ENCODE data around the gene EEF1AKMT4.

EEF1AKMT4 gene

GRCh38 chr3:184236636-184237035 is 12.8 kb upstream of the EEF1AKMT4 start:
- DNase-seq = no peak

DNA sequence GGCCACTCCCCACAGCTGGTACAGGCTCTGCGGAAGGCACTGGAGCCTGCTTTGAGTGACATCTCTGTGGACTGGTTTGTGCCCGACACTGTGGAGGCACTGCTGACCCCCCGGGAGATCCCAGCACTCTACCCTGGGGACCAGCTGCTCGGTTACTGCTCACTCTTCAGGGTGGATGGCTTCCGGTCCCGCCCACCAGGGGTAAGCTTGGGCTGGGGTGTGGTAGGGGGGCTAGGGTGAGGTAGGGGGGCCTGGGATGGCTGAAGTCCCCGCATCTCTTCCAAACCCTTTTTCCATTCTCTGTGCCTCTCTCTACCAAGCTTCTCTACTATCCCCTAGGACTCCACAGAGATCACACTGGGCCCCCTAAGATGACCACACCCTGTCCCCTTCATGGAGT is 12.3 kb upstream of the EEF1AKMT4 start:
- DNase-seq = no peak

DNA sequence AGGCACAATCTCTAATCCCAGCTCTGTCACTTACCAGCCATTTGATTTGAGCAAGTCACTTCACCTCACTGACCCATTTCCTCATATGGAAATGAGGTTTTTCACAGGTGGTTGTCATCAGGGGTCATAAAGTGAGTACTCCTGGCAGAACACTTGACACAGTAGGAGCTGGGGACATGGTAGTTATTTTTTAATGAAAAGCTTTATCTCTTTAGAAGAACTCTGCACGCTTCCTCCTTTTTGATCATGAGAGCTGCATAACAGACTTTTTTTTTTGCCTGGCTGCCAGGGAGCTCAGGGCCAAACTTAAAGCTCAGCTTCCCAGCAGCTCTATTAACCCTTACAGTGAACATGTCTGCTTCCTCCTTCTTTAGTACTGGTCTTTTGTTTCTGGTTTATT is 11.7 kb upstream of the EEF1AKMT4 start:
- DNase-seq = no peak

- no peak for DNase-seq
These were observed 11.1 kb upstream of the EEF1AKMT4 start for GRCh38 chr3:184238246-184238818.

DNA sequence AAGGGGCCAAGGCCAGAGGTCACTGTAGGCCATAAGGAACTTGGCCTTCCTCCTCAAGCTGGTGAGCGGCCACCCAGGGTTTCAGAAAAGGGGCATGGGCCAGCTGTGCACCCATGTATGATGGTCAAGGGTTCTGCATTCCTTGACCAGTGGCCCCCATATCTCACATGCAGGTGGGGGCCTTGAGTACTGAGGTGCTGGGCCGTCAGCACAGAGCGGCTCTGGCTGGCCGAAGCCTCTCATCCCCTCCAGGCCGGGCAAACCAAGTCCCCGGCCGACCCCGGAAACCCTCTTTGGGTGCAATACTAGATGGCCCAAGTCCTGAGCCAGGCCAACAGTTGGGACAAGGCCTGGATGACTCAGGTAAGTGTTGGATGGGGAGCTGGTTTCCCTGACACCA is 10.3 kb upstream of the EEF1AKMT4 start:
- DNase-seq = no peak

DNA sequence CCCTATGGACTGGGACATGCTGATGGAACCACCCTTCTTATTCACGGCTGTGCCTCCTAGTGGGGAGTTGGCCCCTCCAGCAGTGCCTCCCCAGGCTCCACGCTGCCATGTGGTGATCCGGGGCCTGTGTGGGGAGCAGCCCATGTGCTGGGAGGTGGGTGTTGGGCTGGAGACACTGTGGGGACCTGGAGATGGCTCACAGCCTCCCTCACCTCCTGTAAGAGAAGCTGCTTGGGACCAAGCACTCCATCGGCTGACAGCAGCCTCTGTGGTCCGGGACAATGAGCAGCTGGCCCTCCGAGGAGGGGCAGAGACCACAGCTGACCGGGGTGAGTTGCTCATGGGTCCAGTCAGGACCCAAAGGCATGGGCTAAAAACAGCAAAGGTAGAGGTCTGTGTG is 9.8 kb upstream of the EEF1AKMT4 start:
- DNase-seq = no peak

GRCh38 chr3:184240384-184241140 is 8.9 kb upstream of the EEF1AKMT4 start:
- DNase-seq = no peak

- DNase-seq = no peak
These were observed 8.4 kb upstream of the EEF1AKMT4 start for GRCh38 chr3:184241141-184241446.

- no peak for DNase-seq
These were observed 7.8 kb upstream of the EEF1AKMT4 start for GRCh38 chr3:184241447-184242296.

DNA sequence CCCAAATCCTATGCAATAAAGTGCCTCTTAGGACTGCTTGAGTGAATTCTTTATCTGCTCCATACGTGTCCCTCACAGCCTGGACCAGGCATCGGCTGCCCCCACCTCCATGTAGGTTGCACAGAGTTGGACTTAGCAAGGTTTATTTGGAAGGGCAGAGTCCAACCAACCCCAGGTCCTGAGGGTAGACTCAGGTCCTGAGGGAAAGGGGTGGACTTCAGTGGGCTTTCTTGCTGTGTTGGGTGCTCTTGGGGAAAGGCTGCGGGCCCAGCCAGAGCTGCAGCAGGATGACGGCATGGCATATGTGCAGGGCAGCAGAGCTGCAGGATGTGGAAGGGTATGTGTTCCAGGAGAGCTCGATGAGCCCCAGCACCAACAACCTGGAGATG is 7.2 kb upstream of the EEF1AKMT4 start:
- no peak for DNase-seq

DNA sequence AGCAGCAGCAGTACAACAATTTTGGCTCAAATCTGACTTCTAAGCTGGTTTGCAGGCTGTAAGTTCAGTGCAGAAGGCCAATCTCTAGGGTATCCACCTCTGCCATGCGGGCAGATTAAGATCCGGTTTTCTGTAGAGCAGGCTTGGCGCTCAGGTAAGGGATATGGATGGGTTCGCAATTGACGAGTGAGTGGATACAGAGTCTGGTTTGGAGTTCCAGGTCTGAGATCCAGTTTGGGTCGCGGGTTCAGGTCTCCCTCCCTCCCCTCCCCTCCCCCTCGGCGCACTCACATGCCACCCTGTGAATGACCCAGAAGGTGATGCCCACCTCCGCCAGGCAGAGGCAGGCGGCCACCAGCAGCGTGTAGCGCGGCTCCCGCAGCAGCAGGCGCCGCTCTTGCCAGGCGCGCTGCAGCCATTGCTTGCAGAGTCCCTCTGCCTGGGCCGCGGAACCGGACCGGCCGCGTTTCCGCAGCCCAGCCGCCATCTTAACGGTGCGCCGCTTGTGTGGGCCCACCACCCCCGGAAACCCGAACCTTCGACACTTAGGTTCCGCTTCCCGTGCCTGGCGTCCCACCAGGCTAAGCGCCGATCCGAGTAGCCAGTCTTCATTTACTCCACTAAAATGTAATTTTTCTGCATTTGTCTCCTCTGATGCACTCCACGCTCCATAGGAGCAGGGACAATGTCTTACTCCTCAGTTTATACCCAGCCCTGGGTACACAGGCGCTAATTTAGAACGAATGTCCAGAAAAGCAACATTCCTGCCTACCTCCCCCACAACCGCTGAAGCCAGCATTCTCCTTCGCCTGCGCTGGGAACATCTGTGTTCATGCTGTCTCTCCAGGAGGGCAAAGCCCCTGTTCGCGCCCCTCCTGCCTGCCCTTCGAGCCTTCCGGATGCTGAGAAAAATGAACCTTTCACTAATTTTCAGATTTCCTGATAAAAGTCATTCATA is 739 bp upstream of the EEF1AKMT4 start, which contains the start of gene ALG3:
ALG3 (minus strand) TSS at position 509 of the 958 bp plus-strand sequence; CDS start at position 487, 22 bp downstream.
- peak; percentile 77 for DNase-seq

DNA sequence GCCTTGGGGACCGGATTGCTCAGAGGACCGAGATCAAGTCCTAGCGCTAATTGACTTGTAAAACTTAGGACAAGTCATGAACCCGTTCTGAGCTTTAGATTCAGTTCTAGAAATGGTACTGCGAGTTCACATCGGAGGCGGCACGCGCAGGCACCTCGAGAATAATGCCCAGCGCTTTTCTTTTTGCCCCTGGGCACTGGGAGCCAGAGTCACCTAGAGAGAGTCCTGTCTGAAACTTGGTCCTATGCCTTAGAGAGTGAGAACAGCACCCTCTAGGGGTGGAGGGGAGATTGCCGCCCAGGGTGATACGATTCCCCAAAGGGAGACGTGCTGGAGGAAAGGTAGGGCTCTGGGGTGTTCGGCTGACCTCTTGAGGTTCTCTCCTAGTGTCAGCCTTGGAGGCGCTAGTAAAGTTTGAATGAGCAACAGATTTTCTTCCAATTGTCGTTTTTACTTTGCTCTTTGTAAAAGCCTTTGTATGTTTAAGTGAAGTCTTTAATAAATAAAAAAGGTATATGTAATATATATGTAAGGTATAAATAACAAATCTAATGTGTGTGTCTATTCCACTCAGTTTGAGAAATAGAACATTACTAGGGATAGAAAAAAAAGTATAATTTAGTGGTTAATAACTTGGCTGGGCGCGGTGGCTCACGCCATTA is 826 bp downstream of the EEF1AKMT4 start:
- peak; percentile 86 for DNase-seq

DNA sequence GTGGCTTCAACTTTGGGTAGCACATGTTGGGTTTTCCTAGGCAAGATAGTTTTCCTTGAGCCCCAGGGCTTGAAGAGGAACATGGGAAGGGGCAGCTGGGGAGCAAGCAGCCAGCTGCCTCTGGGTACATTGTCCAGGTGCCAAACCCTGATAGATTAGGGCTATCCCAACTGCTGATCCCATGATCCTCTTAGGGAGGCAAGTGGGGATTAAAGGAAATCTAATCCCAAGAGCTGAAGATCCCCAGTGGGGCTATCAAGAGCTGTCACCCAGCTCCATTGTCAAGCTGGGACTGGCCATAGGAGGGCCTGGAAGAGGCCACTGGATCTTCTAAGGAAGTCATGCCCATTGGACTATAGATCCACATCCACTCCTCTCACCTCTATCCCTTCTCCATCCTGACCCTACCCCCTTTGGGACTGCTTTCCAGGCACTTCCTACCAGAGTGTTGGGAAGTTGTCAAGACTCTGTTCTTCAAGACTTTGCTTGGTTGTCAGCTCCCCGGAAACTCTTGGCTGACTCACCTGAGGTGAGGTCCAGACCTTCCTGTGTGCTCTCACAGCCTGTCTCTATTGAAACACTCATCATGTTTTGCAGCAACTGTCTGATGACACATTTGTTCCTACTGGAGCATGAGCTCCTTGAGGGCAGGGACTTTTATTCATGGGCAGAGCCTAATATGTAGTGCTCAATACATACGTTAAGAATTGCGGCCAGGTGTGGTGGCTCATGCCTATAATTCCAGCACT is 6.0 kb downstream of the EEF1AKMT4 start:
- no peak for DNase-seq

DNA sequence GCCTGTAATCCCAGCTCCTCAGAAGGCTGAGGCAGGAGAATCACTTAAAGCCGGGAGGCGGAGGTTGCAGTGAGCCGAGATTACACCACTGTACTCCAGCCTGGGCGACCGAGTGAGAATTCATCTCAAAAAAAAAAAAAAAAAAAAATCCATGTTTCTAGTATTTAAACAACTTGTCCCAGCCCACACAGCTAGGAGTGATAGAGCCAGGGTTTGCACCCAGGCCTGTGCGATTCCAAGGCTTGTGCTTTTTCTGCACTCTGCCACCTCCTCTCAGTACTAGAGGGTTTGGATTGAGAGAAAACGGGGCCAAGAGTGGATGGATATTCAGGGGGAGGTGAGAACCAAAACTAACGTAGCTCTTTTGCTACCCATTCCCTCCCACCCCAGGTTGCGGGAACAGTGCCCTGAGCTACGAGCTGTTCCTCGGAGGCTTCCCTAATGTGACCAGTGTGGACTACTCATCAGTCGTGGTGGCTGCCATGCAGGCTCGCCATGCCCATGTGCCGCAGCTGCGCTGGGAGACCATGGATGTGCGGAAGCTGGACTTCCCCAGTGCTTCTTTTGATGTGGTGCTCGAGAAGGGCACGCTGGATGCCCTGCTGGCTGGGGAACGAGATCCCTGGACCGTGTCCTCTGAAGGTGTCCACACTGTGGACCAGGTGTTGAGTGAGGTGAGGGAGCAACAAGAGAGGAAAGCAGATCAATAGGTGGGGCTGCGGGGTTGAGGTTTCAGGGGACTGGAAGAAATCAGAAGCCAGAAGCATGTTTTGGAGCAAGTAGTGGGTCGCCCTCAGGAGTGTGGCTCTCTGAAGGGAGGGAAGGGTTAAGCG is 7.8 kb downstream of the EEF1AKMT4 start:
- DNase-seq = no peak

DNA sequence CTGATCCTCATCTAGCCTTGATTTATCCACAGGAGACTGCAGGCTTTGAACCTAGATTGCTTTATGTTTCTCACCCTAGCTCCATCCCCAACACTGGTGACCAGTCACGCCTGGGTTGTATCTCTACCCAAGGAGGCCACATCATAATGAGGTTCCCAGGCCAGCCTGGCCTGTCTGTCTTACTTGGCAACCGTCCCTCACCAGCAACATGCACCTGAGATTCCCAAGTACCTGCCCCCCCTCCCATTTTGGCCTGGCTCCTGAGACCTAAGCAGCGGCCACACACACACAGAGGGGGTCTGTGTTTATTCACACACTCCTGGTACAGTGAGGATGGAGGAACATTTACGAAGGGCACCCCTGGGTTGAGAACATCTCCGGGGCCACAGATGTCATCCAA is 9.5 kb downstream of the EEF1AKMT4 start:
- DNase-seq = no peak

DNA sequence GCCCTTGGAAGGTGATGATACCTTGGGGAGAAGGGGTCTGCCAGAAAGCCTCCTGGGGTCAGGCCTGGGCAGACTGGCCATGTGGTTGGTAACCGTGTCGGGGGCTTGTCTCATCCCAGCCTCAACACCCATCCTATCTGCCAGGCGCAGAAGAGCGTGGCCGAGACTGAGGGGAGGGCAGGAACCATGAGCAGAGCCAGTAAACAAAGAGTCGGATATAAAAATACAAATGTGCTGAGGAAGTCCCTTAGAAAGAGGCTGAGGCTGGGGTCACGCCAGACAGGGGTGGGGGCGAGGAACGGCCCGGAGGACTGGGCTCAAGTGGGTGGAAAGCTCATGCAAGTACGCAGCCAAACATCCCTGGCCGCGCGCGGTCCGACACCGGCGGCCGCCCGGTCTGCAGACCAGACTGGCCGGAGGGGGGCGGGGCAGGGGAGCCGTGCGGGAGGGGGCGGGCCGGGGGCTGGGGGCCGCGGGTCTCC is 10.0 kb downstream of the EEF1AKMT4 start:
- no peak for DNase-seq

- no peak for DNase-seq
These were observed 10.6 kb downstream of the EEF1AKMT4 start for GRCh38 chr3:184259878-184260723.

DNA sequence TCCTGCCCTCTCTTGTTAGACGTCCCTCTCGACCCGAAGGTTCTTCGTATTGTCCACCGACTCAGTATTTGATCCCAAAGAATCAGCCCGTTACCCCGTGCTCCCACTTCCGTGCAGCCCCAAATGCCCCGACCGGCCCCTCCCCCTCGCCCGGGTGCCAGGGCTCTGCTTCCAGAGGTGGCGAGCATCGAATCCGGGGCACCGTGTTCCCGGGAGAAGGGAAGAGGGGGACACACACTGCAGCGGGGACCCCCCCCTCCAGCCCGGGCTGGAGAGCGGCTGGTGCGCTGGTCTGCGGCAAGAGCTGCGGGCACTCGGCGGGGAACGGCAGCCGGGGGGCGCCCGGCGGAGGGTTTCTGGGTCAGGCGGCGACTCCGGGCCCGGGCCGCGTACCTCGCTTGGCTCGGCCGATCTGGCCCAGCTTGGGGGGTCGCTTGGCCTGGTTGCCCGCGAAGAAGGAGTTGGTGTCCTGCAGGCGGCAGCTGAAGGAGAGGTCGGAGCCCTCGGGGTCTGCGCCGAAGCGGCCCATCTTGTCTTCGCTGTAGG is 11.3 kb downstream of the EEF1AKMT4 start:
- no peak for DNase-seq

GRCh38 chr3:184261270-184261853 is 11.9 kb downstream of the EEF1AKMT4 start, which contains the start of gene CAMK2N2:
TSS of gene CAMK2N2 (minus strand) at chr3:184261553. CDS start at chr3:184261285, 268 bp downstream.
- peak; percentile 83 for DNase-seq
